T-cell (primary cell): ENCODE measurements around the gene APCDD1L. TPM values are rescaled to one million over a fixed set of nuclear protein-coding genes. Genes with fewer than 3 reads are reported as not detected.

ENCODE experiments used
- ATAC-seq, 4 experiments: fragments of 200-7000 bp in 3 of 4; fragments of 150-1000 bp in 1 of 4; cut with Tn5 transposase; replicated peaks in 1 of 4; 1 replicate in 3 of 4; 2 replicates in 1 of 4; pipeline ENCODE4 v1.10.0; 2021; ENCODE audit warnings: moderate library complexity in 3 of 4, mild to moderate bottlenecking in 2 of 4, moderate number of reproducible peaks in 1 of 4
- CTCF ChIA-PET, 2 donors: fragments of 300-600 bp; sonication (Branson Sonifier 250); formaldehyde crosslinking; loops; one replicate each; lab custom pipeline; 2022; ENCODE audit warnings: antibody characterized with exemption in 2 of 2; lab: Charles Lee
- POLR2A ChIA-PET, 2 donors: fragments of 300-600 bp; sonication (Branson Sonifier 250); formaldehyde crosslinking; loops; one replicate each; lab custom pipeline; 2022; ENCODE audit warnings: antibody characterized with exemption in 2 of 2; lab: Charles Lee
- DNase-seq, 35 experiments: peaks; one replicate each; pipeline versions ENCODE4 v3.0.0 to v3.0.0-alpha.2; 2013 to 2023
- H3K27ac ChIP-seq: one replicate; pipeline ENCODE4 v1.5.1; 2013; ENCODE audit warnings: low read length
- H3K27me3 ChIP-seq, 2 experiments: replicated peaks in 1 of 2; 1 replicate in 1 of 2; 2 replicates in 1 of 2; pipeline versions ENCODE4 v1.6.1 to v1.7.0; 2013; ENCODE audit warnings: low read length in 1 of 2, mixed read lengths in 1 of 2; ENCODE audit not compliant: control insufficient read depth in 2 of 2, insufficient read depth in 2 of 2; ENCODE audit errors: extremely low read depth in 1 of 2
- H3K36me3 ChIP-seq, 2 donors: 1 replicate in 1 of 2; 2 replicates in 1 of 2; pipeline versions ENCODE4 v1.6.1 to v1.7.0; 2013; ENCODE audit warnings: low read length in 1 of 2; ENCODE audit not compliant: control insufficient read depth in 2 of 2, insufficient read depth in 1 of 2; ENCODE audit errors: extremely low read depth in 1 of 2
- H3K4me1 ChIP-seq, 2 experiments: 1 replicate in 1 of 2; 2 replicates in 1 of 2; pipeline versions ENCODE4 v1.6.1 to v1.7.0; 2013; ENCODE audit warnings: low read length in 2 of 2, mixed read lengths in 1 of 2; ENCODE audit not compliant: insufficient read depth in 2 of 2, control insufficient read depth in 1 of 2; ENCODE audit errors: extremely low read depth in 1 of 2
- H3K4me3 ChIP-seq, 2 donors: 1 replicate in 1 of 2; 2 replicates in 1 of 2; pipeline versions ENCODE4 v1.5.1 to v1.7.0; 2013; ENCODE audit warnings: mild to moderate bottlenecking in 2 of 2, low read length in 1 of 2, moderate library complexity in 1 of 2; ENCODE audit not compliant: control insufficient read depth in 1 of 2; ENCODE audit errors: extremely low read depth in 1 of 2
- H3K9me3 ChIP-seq: 2 replicates; pipeline ENCODE4 v1.7.0; 2013
- H3K27ac Mint-ChIP-seq, 2 donors: one replicate each; pipeline ENCODE4 v1.8.0; 2020 to 2021; ENCODE audit warnings: mild to moderate bottlenecking in 2 of 2, mixed read lengths in 2 of 2
- H3K27me3 Mint-ChIP-seq, 2 donors: one replicate each; pipeline ENCODE4 v1.8.0; 2021 to 2022; ENCODE audit warnings: mixed read lengths in 2 of 2
- H3K36me3 Mint-ChIP-seq: one replicate; pipeline ENCODE4 v1.8.0; 2021; ENCODE audit warnings: mixed read lengths
- H3K4me1 Mint-ChIP-seq, 3 donors: one replicate each; pipeline ENCODE4 v1.8.0; 2020 to 2022; ENCODE audit warnings: mixed read lengths in 3 of 3, mild to moderate bottlenecking in 1 of 3
- H3K4me3 Mint-ChIP-seq, 3 donors: one replicate each; pipeline ENCODE4 v1.8.0; 2020 to 2022; ENCODE audit warnings: mild to moderate bottlenecking in 3 of 3, mixed read lengths in 3 of 3, moderate library complexity in 3 of 3
- H3K9me3 Mint-ChIP-seq, 3 donors: one replicate each; pipeline ENCODE4 v1.8.0; 2020 to 2022; ENCODE audit warnings: mixed read lengths in 3 of 3
- WGBS: methylation state at CpG from one replicate; pipeline ENCODE4 v1.1.5; 2013; ENCODE audit warnings: missing lambda C conversion rate; ENCODE audit not compliant: insufficient coverage; 5-methylcytosine and 5-hydroxymethylcytosine counted together
- total RNA-seq, 35 experiments: library from RNA in 6 of 35; stranded (reverse) in 6 of 35; fragments of 120-200 nt in 1 of 35; gene quantifications; one replicate each; pipeline versions ENCODE4 v1.2.1 to v1.2.4 and lab custom pipeline; 2013 to 2026

APCDD1L gene
- total RNA-seq, 5 donors from 2014 or later (not counting 1 experiment from before 2014, with no cell fraction given), result not detected

DNA sequence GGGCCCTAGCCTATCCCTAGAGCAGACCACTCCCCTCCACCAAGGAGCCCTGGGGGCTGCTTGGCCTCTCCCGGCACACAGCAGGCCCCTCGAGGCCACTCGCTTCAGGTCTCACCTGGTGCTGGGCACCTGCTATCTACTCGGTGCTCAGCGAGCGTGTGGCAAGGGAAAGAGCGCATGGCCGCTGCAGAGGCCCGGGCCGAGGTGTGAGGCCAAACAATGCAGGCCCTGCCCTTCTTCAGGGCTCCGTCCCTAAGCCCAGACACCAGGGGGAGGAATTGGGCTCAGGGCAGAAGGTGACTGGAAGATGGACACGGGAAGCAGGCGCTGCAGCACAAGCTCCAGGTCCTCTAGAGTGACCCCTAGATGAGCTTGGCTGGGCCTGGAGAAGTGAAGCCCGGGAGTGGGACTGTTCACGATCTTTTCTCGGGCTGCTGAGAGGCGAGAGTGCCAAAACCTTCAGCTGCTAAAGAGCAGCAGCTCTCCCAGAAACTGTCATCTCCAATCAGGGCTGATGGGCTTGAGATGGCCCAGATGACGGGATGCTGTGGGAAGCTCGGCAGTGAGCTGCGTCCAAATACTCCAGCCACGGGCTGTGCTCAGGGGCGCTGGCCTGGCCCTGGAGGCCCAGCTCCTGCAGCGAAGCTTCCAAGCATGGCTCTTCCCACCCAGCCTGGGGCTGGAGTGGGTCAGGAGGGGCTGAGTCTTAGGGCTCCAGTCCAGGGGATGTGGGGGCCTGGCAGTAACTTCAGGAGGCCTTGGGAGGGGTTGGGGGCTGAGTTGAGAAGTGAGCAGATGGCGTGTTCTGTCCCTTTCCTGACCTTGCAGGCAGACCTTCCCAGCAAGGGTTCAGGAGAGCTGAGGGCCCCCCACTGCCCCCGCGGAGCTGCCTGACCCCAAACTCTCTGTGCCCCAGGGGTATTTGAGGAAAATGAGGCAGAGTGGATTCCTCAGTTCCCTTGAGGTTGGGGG is 43.7 kb downstream of the APCDD1L start:
- WGBS, result 84% methylated on average over 25 of the region's 26 CpGs
- peaks cover 0 to 9% of the 10 kb centered on the region in 2 experiments for H3K27me3 ChIP-seq
- ATAC-seq (no peak), DNase-seq (no peak)
- Mint-ChIP-seq H3K4me3 (no peak overlapping the region), H3K27me3 (no peaks in the 10 kb centered on the region), H3K36me3 (no peaks in the 10 kb centered on the region), H3K9me3 (no peaks in the 10 kb centered on the region), H3K27ac (no peak overlapping the region), H3K4me1 (no peaks in the 10 kb centered on the region)
- no peak overlapping the region for H3K27ac ChIP-seq
- H3K4me3 ChIP-seq, result no peak overlapping the region
- no peaks in the 10 kb centered on the region for H3K36me3 ChIP-seq
- ChIA-PET POLR2A (no interaction called here), CTCF (no interaction called here)
- no peaks in the 10 kb centered on the region for H3K4me1 ChIP-seq
- no peaks in the 10 kb centered on the region for H3K9me3 ChIP-seq

DNA sequence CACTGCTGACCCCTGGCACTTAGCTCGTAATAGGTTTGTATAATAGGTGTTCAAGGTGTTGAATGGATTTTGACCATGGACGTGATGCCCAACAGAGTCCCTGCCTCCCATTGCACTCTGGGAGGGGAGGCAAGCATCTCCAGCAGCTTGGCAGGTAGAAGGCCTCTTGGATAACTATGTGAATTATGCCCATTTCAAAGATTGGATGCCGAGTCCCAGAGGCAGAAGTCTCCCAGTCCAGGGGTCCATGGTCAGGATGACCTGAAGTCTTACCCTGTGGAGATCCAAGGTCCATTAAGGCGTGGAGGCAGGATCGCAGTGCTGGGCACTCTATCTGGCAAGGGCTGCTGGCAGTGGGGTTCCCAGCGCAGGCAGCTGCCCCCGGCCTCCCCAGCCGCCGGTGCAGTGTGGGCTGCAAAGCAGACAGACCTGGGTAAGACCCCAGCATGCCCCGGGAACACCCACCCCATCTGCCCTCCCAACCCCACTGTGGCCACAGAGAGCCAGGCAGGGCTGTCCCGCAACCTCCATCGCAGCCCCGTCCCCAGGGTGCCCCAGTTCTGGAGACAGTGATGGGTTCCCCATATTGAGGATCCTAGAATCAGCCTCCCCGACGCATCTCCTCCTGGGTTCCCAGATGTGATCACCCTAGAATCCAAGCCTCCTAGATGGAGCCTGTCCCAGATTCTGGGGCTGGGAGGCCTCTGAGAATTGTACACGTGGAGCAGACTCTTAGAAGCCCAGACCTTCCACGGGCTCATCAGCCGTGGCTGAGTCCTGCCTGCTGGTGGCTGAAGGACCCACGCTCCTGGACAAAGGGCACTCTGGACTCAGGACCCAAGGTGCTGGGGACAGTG is 44.6 kb downstream of the APCDD1L start:
- Histone ChIP-seq H3K27me3 (peaks cover 0 to 14% of the 10 kb centered on the region in 2 experiments), H3K36me3 (no peaks in the 10 kb centered on the region), H3K4me3 (no peak overlapping the region), H3K9me3 (no peaks in the 10 kb centered on the region), H3K27ac (no peak overlapping the region), H3K4me1 (no peaks in the 10 kb centered on the region)
- Mint-ChIP-seq H3K36me3 (no peaks in the 10 kb centered on the region), H3K9me3 (no peaks in the 10 kb centered on the region), H3K4me3 (no peak overlapping the region), H3K4me1 (no peaks in the 10 kb centered on the region), H3K27ac (no peak overlapping the region), H3K27me3 (peaks cover 0 to 2% of the 10 kb centered on the region in 2 donors)
- no peak for DNase-seq
- ChIA-PET POLR2A (no interaction called here), CTCF (no interaction called here)
- no peak for ATAC-seq
- WGBS, result 89% methylated on average over 17 of the region's 19 CpGs

DNA sequence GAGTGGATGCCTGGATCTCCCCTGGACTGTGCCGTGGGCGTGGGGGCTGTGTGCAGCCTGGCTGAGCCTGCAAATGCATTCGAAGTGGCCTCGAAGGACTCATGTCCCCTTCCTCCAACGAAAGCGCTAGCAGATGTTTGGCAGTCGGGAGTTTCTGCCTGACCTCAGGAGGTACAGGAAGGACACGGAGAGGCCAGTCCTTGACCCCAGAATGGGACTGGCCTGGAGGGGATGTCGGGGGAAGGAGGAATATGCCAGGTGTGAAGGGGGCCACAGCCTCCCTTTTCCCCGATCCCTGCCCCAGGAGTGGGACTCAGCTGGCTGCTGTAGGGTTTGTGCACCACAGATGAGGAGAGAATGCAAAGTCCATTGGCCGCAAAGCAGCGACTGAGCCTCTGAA is 45.6 kb downstream of the APCDD1L start:
- Histone ChIP-seq H3K4me3 (no peak overlapping the region), H3K9me3 (no peaks in the 10 kb centered on the region), H3K27me3 (peaks cover 0 to 14% of the 10 kb centered on the region in 2 experiments), H3K36me3 (no peaks in the 10 kb centered on the region), H3K4me1 (no peaks in the 10 kb centered on the region), H3K27ac (no peak overlapping the region)
- Mint-ChIP-seq H3K36me3 (no peaks in the 10 kb centered on the region), H3K4me3 (no peak overlapping the region), H3K27ac (no peak overlapping the region), H3K9me3 (no peaks in the 10 kb centered on the region), H3K27me3 (peaks cover 0 to 3% of the 10 kb centered on the region in 2 donors), H3K4me1 (no peaks in the 10 kb centered on the region)
- WGBS, result 84% methylated on average over 12 of the region's 12 CpGs
- ChIA-PET POLR2A (no interaction called here), CTCF (no interaction called here)
- DNase-seq (no peak), ATAC-seq (no peak)

DNA sequence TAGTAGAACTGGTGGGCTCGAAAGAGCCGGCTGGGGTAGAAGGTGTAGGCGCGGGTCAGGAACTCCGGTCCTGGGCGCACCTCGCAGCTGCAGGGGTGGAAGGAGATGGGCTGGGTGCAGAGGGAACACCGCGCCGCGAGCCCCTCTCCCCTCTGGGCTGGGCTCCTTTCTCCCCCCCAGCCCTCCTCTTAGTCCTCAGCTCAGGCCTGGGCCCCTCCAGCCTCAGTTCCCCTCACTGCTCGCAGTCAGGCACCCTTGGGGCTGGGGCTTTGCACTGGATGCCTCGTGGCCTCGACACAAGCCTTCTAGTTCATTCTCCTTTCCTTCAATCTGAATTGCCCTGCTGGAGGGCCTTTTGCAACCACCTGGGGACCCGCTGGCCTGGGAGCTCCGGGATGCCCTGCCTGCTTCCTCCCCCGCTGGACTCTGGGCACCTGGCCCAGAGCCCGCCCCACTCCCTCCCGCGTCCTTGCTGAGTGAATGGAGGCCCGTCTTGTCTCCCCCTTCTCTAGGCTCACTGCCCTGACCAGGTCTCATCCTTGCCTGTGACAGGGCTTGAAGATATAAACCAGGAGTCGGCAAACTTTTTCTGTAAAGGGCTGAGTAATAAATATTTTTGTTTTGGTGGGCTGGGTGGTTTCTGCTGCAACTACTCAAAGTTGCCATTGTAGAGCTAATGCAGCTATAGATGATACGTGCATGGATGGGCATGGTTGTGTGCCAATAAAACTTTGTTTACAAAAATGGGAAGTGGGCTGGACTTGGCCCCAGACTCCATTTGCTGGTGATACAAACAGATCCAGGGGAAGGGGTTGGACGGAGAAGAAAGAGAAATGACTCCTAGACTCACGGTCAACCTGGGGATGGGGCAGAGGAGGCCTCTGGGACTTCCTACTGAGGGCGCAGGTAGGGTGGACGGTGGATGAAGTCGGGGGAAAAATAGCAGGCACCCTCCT is 47.3 kb downstream of the APCDD1L start:
- H3K36me3 ChIP-seq, result no peaks in the 10 kb centered on the region
- peaks cover 0 to 3% of the 10 kb centered on the region in 2 donors for H3K27me3 Mint-ChIP-seq
- H3K9me3 ChIP-seq, result no peaks in the 10 kb centered on the region
- 79% methylated on average over 16 of the region's 28 CpGs for WGBS
- H3K27me3 ChIP-seq, result peaks cover 0 to 14% of the 10 kb centered on the region in 2 experiments
- no peak for ATAC-seq
- no peak for DNase-seq
- no peak overlapping the region for H3K27ac ChIP-seq
- no peaks in the 10 kb centered on the region for H3K4me1 ChIP-seq
- POLR2A ChIA-PET, result no interaction called here
- CTCF ChIA-PET, result no interaction called here
- no peak overlapping the region for H3K4me3 Mint-ChIP-seq
- no peak overlapping the region for H3K27ac Mint-ChIP-seq
- no peaks in the 10 kb centered on the region for H3K4me1 Mint-ChIP-seq
- H3K4me3 ChIP-seq, result no peak overlapping the region
- no peaks in the 10 kb centered on the region for H3K9me3 Mint-ChIP-seq
- H3K36me3 Mint-ChIP-seq, result no peaks in the 10 kb centered on the region

DNA sequence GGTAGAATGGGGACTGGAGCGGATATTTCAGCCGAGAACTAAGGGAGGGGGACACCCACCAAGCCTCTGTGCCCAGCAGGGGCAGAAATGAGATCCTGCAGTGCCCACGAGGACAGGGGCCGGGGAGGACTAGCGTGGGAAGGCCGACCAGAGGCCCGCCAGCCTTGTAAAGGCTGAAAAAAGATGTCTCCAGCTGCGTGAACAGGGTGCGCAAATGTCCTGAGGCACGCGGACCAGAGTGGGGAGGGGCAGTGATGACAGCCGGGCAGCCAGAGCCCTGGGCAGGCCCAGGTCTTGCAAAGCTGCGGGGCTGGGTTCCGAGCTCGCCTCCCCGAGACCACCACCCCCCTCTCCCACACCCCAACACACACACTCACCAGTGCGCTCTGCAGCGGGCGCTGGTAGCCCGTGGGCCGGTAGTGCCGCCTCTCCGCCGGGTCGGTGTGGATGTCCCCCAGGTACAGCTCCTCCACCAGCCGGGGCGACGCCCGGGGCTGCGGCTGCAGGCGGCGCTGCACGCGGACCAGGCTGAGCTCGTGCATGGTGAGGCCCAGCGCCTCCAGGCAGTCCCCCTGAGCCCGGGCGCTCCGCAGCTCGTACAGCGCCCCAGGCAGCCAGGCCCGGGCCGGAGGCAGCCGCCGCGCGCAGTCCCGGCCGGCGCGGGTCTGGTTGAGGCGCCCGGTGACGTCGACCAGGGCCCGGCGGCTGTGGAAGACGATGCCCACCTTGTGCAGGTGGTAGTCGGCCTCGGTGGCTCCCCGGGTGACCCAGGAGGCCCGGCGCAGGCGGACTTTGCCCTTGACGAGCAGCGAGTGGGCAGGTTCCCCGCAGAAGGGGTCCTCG is 48.2 kb downstream of the APCDD1L start:
- Mint-ChIP-seq H3K4me3 (no peak overlapping the region), H3K27me3 (peaks cover 0 to 3% of the 10 kb centered on the region in 2 donors), H3K27ac (no peak overlapping the region), H3K36me3 (peaks cover under 1% of the 10 kb centered on the region), H3K4me1 (no peaks in the 10 kb centered on the region), H3K9me3 (no peaks in the 10 kb centered on the region)
- 59% methylated on average over 61 of the region's 68 CpGs for WGBS
- ChIA-PET CTCF (no interaction called here), POLR2A (no interaction called here)
- no peaks in the 10 kb centered on the region for H3K9me3 ChIP-seq
- no peak overlapping the region for H3K27ac ChIP-seq
- DNase-seq, result no peak
- no peak for ATAC-seq
- no peaks in the 10 kb centered on the region for H3K36me3 ChIP-seq
- no peaks in the 10 kb centered on the region for H3K4me1 ChIP-seq
- peaks cover 0 to 14% of the 10 kb centered on the region in 2 experiments for H3K27me3 ChIP-seq
- no peak overlapping the region for H3K4me3 ChIP-seq
